HG02981 (cell line): ENCODE results near the gene SH3D21.

ENCODE experiments used
- ATAC-seq: cut with Tn5 transposase; IDR thresholded peaks from one replicate; pipeline ENCODE4 v1.9.1; 2021; ENCODE audit warnings: mild to moderate bottlenecking, moderate library complexity; ENCODE audit not compliant: unreplicated experiment

Gene SH3D21

GRCh38 chr1:36303244-36303643, 2.9 kb upstream of the SH3D21 start:
- ATAC-seq, result no peak

- no peak for ATAC-seq
Observed at GRCh38 chr1:36303650-36304360, 2.4 kb upstream of the SH3D21 start.

- no peak for ATAC-seq
Observed at GRCh38 chr1:36304521-36304920, 1.6 kb upstream of the SH3D21 start.

GRCh38 chr1:36304970-36305914, 926 bp upstream of the SH3D21 start:
- ATAC-seq, result no peak

DNA sequence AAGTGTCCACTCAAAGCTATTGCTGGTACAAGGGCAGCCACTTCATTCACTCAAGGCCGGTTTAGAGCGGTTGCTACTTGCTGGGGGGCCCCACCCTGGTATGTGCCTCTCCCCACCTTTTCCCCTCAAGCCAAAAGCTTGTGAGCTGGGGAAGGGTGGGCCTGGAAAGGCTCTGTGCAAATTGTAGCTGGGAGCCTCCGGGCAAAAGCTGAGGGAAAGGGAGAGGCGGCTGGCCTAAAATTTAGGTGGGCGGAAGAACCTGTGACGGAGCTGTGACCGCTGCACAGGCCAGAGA, 306 bp upstream of the SH3D21 start:
- no peak for ATAC-seq

- peak; percentile 98 for ATAC-seq
Observed at GRCh38 chr1:36306902-36307456, 811 bp downstream of the SH3D21 start.

GRCh38 chr1:36307601-36308330, 1.6 kb downstream of the SH3D21 start:
- ATAC-seq, result no peak

GRCh38 chr1:36309397-36309796, 3.2 kb downstream of the SH3D21 start:
- no peak for ATAC-seq

- ATAC-seq, result no peak
Observed at GRCh38 chr1:36320291-36320761, 14.2 kb downstream of the SH3D21 start.

DNA sequence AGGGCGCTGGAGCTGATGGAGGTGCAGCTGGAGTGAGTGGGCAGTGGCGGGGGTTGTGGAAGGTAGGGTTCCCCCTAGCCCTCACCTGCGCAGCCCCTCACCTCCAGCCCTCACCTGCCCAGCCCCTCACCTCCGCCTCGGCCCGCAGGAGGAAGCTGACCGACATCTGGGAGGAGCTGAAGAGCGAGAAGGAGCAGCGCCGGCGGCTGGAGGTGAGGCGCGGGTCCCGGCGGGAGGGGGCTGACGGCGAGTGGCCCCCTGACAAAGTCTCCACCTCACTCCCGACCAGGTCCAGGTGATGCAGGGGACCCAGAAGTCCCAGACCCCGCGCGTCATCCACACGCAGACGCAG, 14.6 kb downstream of the SH3D21 start:
- no peak for ATAC-seq

- no peak for ATAC-seq
Observed at GRCh38 chr1:36321119-36321951, 15.2 kb downstream of the SH3D21 start.

- ATAC-seq, result no peak
Observed at GRCh38 chr1:36322041-36322785, 16.0 kb downstream of the SH3D21 start.

DNA sequence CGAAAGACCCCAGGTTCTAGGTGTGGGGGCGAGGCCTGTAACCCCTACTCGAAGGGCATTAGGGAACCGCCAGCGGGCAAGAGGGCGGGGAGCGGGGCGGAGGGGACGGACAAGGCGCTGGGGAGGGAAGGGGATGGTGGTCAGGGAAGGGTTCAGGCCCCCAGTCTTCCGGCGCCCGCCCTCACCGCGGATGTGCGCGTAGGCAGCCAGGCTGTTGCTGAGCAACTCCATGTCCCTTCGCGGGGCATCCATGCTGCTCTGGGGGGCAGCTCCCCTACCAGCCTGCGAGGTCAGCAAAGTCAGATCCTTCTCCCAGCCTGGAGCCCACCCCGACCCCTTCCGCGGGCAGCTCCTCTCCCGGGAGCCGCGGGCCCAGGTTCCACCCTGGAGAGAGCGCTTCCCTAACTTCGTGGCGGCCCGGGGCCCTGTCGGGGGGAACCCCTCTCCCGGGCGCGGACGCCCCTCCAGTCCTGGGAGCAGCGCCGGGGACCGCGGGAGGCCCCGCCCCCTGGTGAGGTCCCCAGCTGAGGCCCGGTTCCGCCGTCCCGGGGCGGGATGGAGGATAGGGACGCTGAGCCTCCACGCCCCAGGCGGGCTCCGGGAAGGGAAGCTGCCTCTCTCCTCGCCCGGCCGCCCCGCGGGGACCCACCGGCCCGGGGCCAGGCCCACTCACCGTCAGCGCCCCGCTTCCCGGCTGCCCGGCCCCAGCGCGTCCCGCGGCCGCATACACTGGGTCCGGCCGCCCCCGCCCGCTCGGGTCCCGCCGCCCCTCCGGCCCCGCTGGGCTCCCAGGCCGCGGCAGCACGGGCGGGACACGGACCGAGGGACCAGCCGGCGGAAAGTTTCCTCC, 16.8 kb downstream of the SH3D21 start:
- ATAC-seq, result no peak

DNA sequence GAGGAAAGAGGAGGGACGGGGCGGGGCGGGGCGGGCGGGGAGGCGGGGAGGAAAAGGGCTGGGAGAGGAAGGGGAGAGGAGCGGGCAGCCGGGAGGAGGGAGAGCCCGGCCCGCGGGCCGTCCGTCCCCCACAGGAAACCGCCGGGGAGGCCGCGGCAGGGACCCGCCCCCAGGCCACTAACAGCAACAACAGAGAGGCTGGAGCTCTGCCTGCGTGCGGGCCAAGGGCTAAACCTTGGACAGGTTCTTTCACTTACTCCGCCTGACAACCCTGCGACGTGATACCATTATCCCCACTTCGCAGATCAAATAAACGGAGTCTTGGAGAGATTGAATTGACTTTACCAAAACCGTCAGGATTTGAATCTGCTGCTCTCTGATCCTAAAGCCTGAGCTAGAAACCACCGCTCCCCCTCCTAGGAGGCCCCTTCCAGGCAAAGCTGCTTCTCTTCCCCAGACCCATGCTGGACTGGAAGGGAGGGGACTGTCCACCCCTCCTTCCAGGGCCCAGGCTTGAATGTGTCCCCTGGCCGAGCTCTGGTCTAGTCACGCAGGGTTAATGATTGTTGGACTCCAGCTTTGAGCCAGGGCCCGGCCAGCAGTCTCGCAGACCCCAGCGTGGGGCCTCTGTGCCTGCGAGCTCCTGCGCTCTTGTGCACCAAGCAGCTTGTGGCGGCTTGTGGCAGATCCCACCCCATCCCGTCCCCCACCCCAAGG, 17.6 kb downstream of the SH3D21 start, which contains the start of gene EVA1B:
Gene EVA1B, minus strand, starts transcription at position 10 of the 717 bp plus-strand sequence. CDS start 608 bp downstream, outside the sequence.
- ATAC-seq, result no peak

DNA sequence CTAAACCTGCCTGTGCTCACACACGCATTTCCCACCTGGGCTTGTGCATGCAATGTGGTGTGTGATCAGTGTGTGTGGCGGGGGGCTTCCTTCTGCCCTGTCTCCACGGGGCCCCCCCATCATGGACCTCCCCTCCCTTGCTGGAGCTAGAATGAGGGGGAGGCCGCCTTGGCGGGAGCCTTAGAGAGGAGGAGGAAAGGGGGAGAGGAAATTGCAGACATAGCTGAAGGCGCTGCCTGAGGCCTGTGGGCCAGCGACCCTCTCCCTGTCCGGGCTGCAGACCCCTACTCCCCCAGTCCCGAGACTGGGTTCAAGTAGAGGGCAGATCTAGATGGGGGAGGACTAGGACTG, 18.2 kb downstream of the SH3D21 start:
- ATAC-seq, result no peak

GRCh38 chr1:36326499-36326898, 20.3 kb downstream of the SH3D21 start:
- no peak for ATAC-seq

- ATAC-seq, result no peak
Observed at GRCh38 chr1:36327421-36328087, 21.4 kb downstream of the SH3D21 start.

DNA sequence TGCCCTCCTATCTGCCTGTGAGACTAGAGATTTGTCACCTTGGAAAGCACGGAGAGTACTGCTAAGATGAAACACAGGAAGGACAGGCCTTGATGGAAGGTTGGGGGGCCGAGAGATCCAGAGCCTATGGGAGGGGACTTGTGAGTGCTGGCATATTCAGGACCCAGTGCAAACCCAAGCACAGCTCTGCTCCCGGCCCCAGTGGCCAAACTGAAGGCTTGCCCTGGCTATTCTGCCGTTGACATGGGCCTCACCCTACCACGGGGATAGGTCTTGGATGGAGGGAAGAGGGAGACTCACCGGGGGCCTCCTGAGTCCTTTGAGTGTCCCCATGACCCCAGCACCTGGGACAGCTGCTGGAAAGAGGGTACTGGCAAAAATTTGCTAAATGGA, 21.9 kb downstream of the SH3D21 start:
- ATAC-seq, result no peak
